Inflammatory macrophage treated with lipopolysaccharide for 4 hours (primary cell): ENCODE data around the gene PGM2.

Source experiments
- DNase-seq: peaks from one replicate; pipeline ENCODE4 v3.0.0-alpha.2; 2020

Gene PGM2

DNA sequence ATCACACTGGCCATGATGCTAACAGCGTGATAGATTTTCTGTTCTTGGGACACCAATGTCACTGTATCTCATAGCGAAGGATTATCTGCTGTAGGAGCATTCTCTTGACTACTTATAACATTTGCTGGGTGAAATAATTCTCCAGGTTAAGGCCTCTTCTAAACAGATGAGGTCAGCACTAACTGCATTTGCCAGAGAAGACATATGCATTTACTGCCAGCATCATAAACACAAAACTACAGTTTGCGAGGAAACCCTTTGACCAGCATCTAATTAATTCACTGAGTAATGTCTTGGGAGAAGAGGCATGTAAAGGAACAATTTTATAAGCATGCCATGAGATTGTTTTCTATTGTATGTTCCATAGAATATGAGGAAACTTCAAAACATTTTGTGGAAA lies 78.3 kb downstream of the PGM2 start:
- no peak for DNase-seq

DNA sequence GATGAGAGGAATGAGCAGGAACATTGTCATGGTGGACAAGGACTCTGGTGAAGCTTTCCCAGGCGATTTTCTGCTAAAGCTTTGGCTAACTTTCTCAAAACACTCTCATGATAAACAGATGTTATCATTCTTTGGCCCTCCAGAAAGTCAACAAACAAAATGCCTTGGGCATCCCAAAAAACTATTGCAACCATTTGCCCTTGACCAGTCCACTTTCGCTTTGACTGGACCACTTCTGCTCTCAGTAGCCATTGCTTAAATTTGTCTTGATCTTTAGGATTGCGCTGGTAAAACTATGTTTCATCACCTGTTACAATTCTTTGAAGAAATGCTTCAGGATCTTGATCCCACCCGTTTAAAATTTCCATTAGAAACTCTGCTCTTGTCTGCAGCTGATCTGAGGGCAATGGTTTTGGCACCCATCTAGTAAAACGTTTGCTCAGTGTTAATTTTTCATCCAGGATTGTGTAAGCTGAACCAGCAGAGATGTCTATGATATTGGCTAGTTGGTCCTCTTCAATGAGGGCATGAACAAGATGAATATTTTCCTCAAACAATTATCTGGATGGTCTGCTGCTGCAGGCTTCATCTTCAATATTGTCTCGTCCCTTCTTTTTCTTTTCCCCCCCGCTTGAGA lies 79.2 kb downstream of the PGM2 start:
- DNase-seq, result peak; percentile 70

DNA sequence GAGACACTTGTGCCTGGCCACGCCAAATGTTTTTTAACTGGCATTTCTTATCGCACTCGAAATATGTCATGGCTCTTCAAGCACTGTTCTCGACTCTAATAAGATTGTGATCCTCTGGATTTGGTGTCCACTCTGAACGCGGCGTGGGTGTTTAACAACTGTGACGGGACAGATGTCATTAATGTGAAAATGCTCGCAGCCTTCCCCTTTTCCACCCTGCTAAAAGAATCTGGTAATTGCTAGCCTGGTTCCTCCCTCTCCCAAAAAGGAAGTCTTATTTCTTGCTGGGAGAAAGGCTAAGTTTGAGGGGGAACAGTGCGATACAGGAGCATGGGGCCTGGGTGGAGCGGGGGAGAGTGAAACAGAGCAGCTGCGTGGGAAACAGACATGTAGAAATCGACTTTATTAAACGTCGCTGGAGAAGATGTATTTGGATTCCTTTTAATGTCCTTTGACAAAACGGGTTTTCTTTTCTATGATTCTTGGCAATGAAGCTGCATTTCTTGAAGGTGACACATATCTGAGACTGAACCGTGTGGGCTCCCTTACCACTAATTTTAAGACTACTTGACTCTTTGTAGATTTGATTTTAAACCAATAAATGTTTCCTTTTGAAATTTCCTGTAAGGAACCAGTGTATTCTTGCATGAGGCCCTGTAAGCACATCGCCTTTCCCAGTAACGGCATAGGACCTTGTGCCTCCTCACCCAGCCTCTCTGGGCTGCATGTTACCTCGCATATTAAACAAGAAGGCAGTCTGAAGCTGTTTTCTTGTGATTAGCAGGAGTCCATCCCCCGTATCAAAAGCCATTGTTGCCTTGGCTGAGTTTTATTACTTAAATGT lies 82.2 kb downstream of the PGM2 start:
- DNase-seq, result peak; percentile 82

DNA sequence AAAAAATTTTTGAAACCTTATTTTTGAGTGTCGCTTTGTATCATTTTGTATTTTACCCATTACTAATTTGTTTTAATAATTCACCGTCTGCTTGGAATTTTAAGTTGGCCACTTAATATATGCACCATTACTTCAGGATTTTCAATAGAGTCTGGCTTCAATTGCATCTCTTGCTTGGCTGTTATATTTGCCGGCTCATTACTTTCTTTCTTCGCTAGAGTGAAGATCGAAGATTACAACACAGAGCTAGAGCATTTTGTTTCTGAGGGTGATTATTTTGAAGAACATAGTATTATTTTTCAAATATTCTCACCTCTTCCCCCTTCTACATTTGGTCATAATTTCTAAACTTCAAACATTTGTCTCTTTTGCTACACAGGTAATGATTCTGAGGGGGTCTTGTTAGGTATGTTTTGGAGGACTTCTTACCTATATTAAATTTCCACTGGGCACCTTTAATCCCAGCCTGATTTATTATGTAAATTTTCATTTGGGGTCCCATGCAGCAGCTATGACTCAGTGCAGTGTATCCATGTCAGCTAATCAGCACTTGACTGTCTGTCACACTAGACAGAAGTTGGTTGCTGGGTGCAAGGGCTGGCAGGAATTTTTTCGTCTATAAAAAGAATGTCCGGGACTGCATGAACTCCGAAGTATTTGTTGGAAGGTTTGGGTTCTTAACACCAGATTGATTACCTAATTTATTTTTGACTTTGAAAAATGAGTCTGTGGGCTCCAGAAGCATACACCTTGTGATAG lies 83.0 kb downstream of the PGM2 start:
- DNase-seq, result no peak

DNA sequence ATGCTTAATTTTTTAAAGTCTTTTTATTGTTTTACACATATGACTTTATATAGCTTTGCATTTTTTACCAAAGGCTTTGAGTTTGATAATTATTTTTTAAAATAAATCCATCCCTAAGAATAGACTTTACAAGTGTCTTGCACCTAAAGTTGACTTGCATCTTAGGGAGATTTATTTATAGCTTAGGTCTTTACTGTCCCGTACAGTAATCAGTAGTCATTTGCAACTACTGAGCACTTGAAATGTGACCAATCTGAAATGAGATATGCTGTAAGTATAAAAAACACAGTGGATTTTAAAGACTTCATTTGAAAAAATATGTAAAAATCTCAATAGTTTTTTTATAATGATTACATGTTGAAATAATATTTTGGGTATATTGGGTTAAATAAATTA lies 83.6 kb downstream of the PGM2 start:
- no peak for DNase-seq
